Neural cell (in vitro differentiated cells): ENCODE measurements around the gene COX17. TPM values are rescaled to one million over a fixed set of nuclear protein-coding genes. Genes with fewer than 3 reads are reported as not detected.

ENCODE experiments used
- H2AFZ ChIP-seq: fragments of 200-600, 300-800 bp; sonication (generic), shearing (Covaris generic); 2 replicates; pipeline ENCODE4 v1.6.0; 2014; ENCODE audit warnings: low read depth, mild to moderate bottlenecking, antibody characterized with exemption, low read length, moderate library complexity
- H3F3A ChIP-seq: fragments of 200-600 bp; shearing (Covaris generic); 2 replicates; pipeline ENCODE4 v1.6.1; 2016; ENCODE audit warnings: mild to moderate bottlenecking, moderate library complexity, mixed read lengths, antibody characterized with exemption, low read length; ENCODE audit not compliant: insufficient read depth, poor library complexity, severe bottlenecking
- H3K27ac ChIP-seq: fragments of 200-600, 300-800 bp; sonication (generic), shearing (Covaris generic); 2 replicates; pipeline ENCODE4 v1.5.1; 2014; ENCODE audit warnings: mild to moderate bottlenecking, low read length, moderate library complexity
- H3K27me3 ChIP-seq: fragments of 300-800, 200-600 bp; sonication (generic), shearing (Covaris generic); 2 replicates; pipeline ENCODE4 v1.6.0; 2014; ENCODE audit warnings: mild to moderate bottlenecking, low read depth, low read length, moderate library complexity; ENCODE audit not compliant: insufficient read depth
- H3K36me3 ChIP-seq: fragments of 300-800, 200-600 bp; sonication (generic), shearing (Covaris generic); 2 replicates; pipeline ENCODE4 v1.5.1; 2014; ENCODE audit warnings: mild to moderate bottlenecking, antibody characterized with exemption, low read length, moderate library complexity; ENCODE audit not compliant: insufficient read depth
- H3K4me2 ChIP-seq: fragments of 300-800, 200-600 bp; sonication (generic), shearing (Covaris generic); 2 replicates; pipeline ENCODE4 v1.6.0; 2014; ENCODE audit warnings: mild to moderate bottlenecking, low read length
- H3K4me3 ChIP-seq: fragments of 300-800, 200-600 bp; sonication (generic), shearing (Covaris generic); 2 replicates; pipeline ENCODE4 v1.5.1; 2014; ENCODE audit warnings: mild to moderate bottlenecking, low read length, moderate library complexity
- H3K79me2 ChIP-seq: fragments of 200-600 bp; shearing (Covaris generic); replicated peaks from 2 replicates; pipeline ENCODE4 v1.6.0; 2014; ENCODE audit warnings: mild to moderate bottlenecking, low read length, moderate library complexity; ENCODE audit not compliant: insufficient read depth
- H3K9ac ChIP-seq: fragments of 300-800, 200-600 bp; sonication (generic), shearing (Covaris generic); 2 replicates; pipeline ENCODE4 v1.6.1; 2016; ENCODE audit warnings: mild to moderate bottlenecking, low read length, mixed read lengths
- H3K9me2 ChIP-seq: fragments of 200-600 bp; shearing (Covaris generic); 2 replicates; pipeline ENCODE4 v1.6.1; 2016; ENCODE audit warnings: mild to moderate bottlenecking, low read length, mixed read lengths; ENCODE audit not compliant: insufficient read depth
- H3K9me3 ChIP-seq: fragments of 200-600, 300-800 bp; sonication (generic), shearing (Covaris generic); 2 replicates; pipeline ENCODE4 v1.6.1; 2016; ENCODE audit warnings: mild to moderate bottlenecking, mixed run types, low read length, moderate library complexity, mixed read lengths
- H4K20me1 ChIP-seq: fragments of 200-600 bp; shearing (Covaris generic); 2 replicates; pipeline ENCODE4 v1.6.1; 2016; ENCODE audit warnings: mild to moderate bottlenecking, mixed run types; ENCODE audit not compliant: insufficient read depth
- EP300 ChIP-seq: fragments of 450-650 bp; conservative IDR thresholded peaks from 2 replicates; pipeline ENCODE4 v1.6.1; 2014; ENCODE audit warnings: antibody characterized with exemption, mild to moderate bottlenecking, moderate library complexity; ENCODE audit not compliant: poor library complexity, severe bottlenecking
- EZH2 ChIP-seq: fragments of 200-600, 300-800 bp; shearing (Covaris generic), sonication (generic); IDR thresholded peaks from 2 replicates; pipeline ENCODE4 v1.6.1; 2014; ENCODE audit warnings: antibody characterized with exemption, low read length, borderline replicate concordance, mild to moderate bottlenecking; ENCODE audit not compliant: insufficient read depth, poor library complexity, severe bottlenecking
- MXI1 ChIP-seq: fragments of 450-650 bp; conservative IDR thresholded peaks from 2 replicates; pipeline ENCODE4 v1.6.1; 2014; ENCODE audit warnings: antibody characterized with exemption, mild to moderate bottlenecking; ENCODE audit not compliant: poor library complexity, severe bottlenecking
- POLR2AphosphoS5 ChIP-seq: IDR thresholded peaks from 2 replicates; pipeline ENCODE4 v1.6.1; 2012
- RAD21 ChIP-seq: fragments of 450-650 bp; conservative IDR thresholded peaks from 2 replicates; pipeline ENCODE4 v1.6.1; 2014; ENCODE audit warnings: antibody characterized with exemption, mild to moderate bottlenecking, moderate library complexity
- SMC3 ChIP-seq: fragments of 450-650 bp; conservative IDR thresholded peaks from 2 replicates; pipeline ENCODE4 v1.6.1; 2014; ENCODE audit warnings: antibody characterized with exemption, mild to moderate bottlenecking, moderate library complexity; ENCODE audit not compliant: poor library complexity
- TAF1 ChIP-seq: IDR thresholded peaks from 2 replicates; pipeline ENCODE4 v1.6.1; 2012; ENCODE audit warnings: low read depth
- polyA plus RNA-seq: library from polyadenylated mRNA; depleted of rRNA; stranded (reverse); fragments of >200 nt; gene quantifications from 2 replicates; pipeline ENCODE4 v1.2.3, GENCODE V29; 2014
- TF ChIP-seq, protein P1 (sequence below): fragments of 450-650 bp; IDR thresholded peaks from 2 replicates; pipeline ENCODE4 v1.5.1; 2014; ENCODE audit warnings: antibody characterized with exemption, mild to moderate bottlenecking, moderate library complexity; ENCODE audit not compliant: poor library complexity, severe bottlenecking
- TF ChIP-seq, protein P2 (sequence below): IDR thresholded peaks from 2 replicates; pipeline ENCODE4 v1.6.1; 2012; ENCODE audit warnings: borderline replicate concordance

Gene COX17
- polyA plus RNA-seq, 1 donor from 2014 or later, result 49.4 TPM

DNA sequence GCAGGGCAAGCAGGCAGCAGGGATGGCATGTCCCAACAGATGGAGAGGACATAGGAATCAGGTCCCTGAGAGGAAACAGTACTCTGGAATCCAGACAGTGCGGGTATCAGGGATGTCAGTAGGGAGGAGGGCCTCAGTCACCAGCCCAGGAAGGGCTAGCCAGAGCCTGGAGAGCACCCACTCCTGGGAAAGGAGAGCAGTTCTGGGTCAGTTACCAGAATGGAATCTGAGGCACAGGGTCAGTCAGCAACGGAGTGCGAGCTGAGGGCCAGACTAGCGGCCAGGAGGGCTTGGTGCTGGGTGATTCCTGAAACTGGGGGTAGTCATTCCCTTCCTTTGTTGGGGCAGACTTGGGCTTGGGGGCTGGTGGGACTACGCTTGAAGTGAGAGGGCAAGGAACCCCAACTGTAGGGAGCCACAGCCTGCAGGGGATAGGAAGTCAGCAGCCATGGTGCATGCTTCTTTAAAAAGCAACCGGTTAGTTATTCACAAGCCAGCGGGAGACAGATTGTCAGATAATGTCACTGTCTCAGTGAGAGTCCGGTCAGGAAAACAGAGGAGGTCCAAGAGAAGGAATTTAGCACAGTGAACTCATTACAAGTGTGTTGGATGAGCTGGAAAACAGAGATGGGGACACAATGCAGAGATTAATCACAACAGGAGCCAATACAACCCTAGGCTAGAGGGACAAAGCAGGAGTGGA is 51.6 kb downstream of the COX17 start:
- H2AFZ ChIP-seq, result no peak overlapping the region
- no peak overlapping the region for H3K27ac ChIP-seq
- H3K9me2 ChIP-seq, result no peaks in the 10 kb centered on the region
- H3K27me3 ChIP-seq, result no peaks in the 10 kb centered on the region
- no peak overlapping the region for H3K4me2 ChIP-seq
- no peak overlapping the region for H3K9ac ChIP-seq
- H4K20me1 ChIP-seq, result no peaks in the 10 kb centered on the region
- no peak for TF ChIP-seq SMC3
- TF ChIP-seq TAF1, result no peak
- TF ChIP-seq EP300, result no peak
- TF ChIP-seq POLR2AphosphoS5, result no peak
- TF ChIP-seq MXI1, result no peak
- TF ChIP-seq EZH2, result no peak
- TF ChIP-seq RAD21, result no peak
- TF ChIP-seq, protein P1, sequence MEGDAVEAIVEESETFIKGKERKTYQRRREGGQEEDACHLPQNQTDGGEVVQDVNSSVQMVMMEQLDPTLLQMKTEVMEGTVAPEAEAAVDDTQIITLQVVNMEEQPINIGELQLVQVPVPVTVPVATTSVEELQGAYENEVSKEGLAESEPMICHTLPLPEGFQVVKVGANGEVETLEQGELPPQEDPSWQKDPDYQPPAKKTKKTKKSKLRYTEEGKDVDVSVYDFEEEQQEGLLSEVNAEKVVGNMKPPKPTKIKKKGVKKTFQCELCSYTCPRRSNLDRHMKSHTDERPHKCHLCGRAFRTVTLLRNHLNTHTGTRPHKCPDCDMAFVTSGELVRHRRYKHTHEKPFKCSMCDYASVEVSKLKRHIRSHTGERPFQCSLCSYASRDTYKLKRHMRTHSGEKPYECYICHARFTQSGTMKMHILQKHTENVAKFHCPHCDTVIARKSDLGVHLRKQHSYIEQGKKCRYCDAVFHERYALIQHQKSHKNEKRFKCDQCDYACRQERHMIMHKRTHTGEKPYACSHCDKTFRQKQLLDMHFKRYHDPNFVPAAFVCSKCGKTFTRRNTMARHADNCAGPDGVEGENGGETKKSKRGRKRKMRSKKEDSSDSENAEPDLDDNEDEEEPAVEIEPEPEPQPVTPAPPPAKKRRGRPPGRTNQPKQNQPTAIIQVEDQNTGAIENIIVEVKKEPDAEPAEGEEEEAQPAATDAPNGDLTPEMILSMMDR, result no peak
- TF ChIP-seq, protein P2, sequence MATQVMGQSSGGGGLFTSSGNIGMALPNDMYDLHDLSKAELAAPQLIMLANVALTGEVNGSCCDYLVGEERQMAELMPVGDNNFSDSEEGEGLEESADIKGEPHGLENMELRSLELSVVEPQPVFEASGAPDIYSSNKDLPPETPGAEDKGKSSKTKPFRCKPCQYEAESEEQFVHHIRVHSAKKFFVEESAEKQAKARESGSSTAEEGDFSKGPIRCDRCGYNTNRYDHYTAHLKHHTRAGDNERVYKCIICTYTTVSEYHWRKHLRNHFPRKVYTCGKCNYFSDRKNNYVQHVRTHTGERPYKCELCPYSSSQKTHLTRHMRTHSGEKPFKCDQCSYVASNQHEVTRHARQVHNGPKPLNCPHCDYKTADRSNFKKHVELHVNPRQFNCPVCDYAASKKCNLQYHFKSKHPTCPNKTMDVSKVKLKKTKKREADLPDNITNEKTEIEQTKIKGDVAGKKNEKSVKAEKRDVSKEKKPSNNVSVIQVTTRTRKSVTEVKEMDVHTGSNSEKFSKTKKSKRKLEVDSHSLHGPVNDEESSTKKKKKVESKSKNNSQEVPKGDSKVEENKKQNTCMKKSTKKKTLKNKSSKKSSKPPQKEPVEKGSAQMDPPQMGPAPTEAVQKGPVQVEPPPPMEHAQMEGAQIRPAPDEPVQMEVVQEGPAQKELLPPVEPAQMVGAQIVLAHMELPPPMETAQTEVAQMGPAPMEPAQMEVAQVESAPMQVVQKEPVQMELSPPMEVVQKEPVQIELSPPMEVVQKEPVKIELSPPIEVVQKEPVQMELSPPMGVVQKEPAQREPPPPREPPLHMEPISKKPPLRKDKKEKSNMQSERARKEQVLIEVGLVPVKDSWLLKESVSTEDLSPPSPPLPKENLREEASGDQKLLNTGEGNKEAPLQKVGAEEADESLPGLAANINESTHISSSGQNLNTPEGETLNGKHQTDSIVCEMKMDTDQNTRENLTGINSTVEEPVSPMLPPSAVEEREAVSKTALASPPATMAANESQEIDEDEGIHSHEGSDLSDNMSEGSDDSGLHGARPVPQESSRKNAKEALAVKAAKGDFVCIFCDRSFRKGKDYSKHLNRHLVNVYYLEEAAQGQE, result no peak
- H3F3A ChIP-seq, result no peaks in the 10 kb centered on the region
- no peaks in the 10 kb centered on the region for H3K36me3 ChIP-seq
- H3K79me2 ChIP-seq, result no peaks in the 10 kb centered on the region
- H3K4me3 ChIP-seq, result no peak overlapping the region
- no peaks in the 10 kb centered on the region for H3K9me3 ChIP-seq

DNA sequence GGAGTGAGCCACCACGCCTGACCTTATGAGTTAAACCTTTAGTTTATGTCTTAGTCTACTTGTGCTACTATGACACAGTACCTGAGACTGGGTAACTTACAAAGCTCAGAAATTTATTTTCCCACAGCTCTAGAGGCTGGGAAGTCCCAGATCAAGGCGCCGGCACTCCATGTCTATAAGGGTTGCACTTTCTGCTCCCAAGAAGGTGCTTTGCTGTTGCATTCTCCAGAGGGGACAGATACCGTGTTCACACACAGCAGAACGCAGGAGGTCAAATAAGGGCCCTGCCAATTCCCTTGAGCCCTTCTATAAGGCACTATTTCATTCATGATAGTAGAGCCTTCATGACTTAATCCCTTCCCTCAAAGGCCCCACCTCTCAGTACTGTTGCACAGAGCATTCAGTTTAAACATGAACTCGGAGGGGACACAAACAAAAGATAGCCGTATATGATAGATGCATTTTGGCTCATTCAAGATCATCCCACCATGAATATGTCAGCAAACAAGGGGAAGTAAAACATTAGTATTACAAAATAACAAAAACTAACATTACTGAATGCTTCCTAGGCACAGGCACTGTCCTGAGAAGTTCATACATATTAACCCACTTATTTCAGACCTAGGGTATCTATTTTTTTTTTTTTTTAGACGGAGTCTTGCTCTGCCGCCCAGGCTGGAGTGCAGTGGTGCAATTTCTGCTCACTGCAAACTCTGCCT is 53.0 kb downstream of the COX17 start:
- Histone ChIP-seq H4K20me1 (no peaks in the 10 kb centered on the region), H3K9me2 (no peaks in the 10 kb centered on the region), H3K79me2 (no peaks in the 10 kb centered on the region), H3K4me3 (no peak overlapping the region), H3K9ac (no peak overlapping the region), H3K27me3 (no peaks in the 10 kb centered on the region), H3K27ac (no peak overlapping the region), H3K36me3 (no peaks in the 10 kb centered on the region), H3K4me2 (no peak overlapping the region), H2AFZ (no peak overlapping the region), H3K9me3 (no peaks in the 10 kb centered on the region), H3F3A (no peaks in the 10 kb centered on the region)
- TF ChIP-seq, protein P1, result no peak
- TF ChIP-seq EP300 (no peak), EZH2 (no peak), MXI1 (no peak), POLR2AphosphoS5 (no peak), SMC3 (no peak), RAD21 (no peak), TAF1 (no peak)
- TF ChIP-seq, protein P2, result no peak
